Mucosa of stomach (tissue), 1 donor: ENCODE results near the gene OR51B6.

Experiments used
- H3K27me3 ChIP-seq: one replicate; pipeline ENCODE4 v1.7.0; 2013; ENCODE audit warnings: mild to moderate bottlenecking, low read length; ENCODE audit not compliant: control insufficient read depth, insufficient read depth
- H3K36me3 ChIP-seq: one replicate; pipeline ENCODE4 v1.7.0; 2013; ENCODE audit warnings: low read length; ENCODE audit not compliant: control insufficient read depth, insufficient read depth
- H3K4me1 ChIP-seq: one replicate; pipeline ENCODE4 v1.7.0; 2013; ENCODE audit warnings: mild to moderate bottlenecking, low read length; ENCODE audit not compliant: control insufficient read depth, insufficient read depth
- H3K4me3 ChIP-seq: one replicate; pipeline ENCODE4 v1.7.0; 2013; ENCODE audit warnings: low read length
- H3K9ac ChIP-seq: one replicate; pipeline ENCODE4 v1.7.0; 2013; ENCODE audit warnings: mild to moderate bottlenecking, low read length, moderate library complexity
- H3K9me3 ChIP-seq: one replicate; pipeline ENCODE4 v1.7.0; 2013; ENCODE audit warnings: mild to moderate bottlenecking, low read length, moderate library complexity; ENCODE audit not compliant: control insufficient read depth
- donor health status: Pancreatic carcinoma.

OR51B6 gene

DNA sequence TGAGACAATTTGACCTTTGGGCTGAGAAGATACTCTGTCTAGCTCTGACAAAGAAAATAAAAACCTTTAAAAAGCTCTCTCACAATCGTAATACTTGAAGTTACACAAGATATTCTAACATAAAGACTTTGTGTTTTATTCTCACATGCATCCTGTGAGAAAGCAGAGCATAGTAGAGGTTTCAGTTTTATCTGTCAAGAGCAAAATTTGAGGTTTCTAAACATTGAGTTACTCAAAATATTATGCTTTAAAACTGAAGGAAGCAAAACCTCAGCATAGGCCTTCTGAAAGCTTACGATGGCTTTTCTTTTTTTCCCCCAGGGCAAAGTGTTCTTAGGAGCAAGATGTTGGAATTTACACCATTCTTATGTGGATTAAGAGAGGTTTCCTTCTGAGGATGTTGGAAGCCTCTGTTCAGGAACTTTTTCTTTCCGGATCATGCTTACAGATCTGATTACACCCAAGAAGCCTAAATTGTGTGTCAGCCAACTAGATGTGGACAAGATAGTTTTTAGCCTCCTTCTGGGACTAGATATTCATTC is 17.3 kb downstream of the OR51B6 start:
- Histone ChIP-seq H3K36me3 (no peaks in the 10 kb centered on the region), H3K4me3 (no peak overlapping the region), H3K27me3 (no peaks in the 10 kb centered on the region), H3K9ac (no peak overlapping the region), H3K9me3 (no peaks in the 10 kb centered on the region), H3K4me1 (no peaks in the 10 kb centered on the region)

DNA sequence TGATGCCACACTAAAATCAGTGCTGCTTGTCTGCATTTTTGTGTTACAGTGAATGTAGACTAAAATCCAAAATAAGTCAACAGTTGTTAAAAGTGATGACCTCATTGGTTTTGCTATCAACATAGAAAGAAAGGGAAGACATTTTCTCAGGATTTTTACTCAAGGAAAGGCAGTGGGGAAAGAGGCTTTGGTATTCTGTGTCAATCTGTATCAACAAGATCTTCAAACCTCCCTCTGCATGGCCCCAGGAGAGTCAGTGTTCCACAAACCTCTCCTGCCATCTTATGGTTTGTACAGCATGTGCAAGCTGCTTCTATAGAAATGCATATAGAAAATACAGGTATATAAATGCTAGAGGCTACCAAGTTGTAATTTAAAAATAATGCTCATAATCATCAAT is 18.5 kb downstream of the OR51B6 start:
- H3K36me3 ChIP-seq, result no peaks in the 10 kb centered on the region
- H3K9ac ChIP-seq, result no peak overlapping the region
- H3K4me1 ChIP-seq, result no peaks in the 10 kb centered on the region
- no peaks in the 10 kb centered on the region for H3K27me3 ChIP-seq
- no peak overlapping the region for H3K4me3 ChIP-seq
- H3K9me3 ChIP-seq, result no peaks in the 10 kb centered on the region

- Histone ChIP-seq H3K36me3 (no peaks in the 10 kb centered on the region), H3K27me3 (no peaks in the 10 kb centered on the region), H3K9ac (no peak overlapping the region), H3K4me3 (no peak overlapping the region), H3K9me3 (no peaks in the 10 kb centered on the region), H3K4me1 (no peaks in the 10 kb centered on the region)
Observed at GRCh38 chr11:5380740-5381342, 29.5 kb downstream of the OR51B6 start.

- Histone ChIP-seq H3K9me3 (no peaks in the 10 kb centered on the region), H3K4me3 (no peak within 1 kb of the TSS), H3K27me3 (no peaks in the 10 kb centered on the region), H3K36me3 (no peaks in the 10 kb centered on the region), H3K9ac (no peak within 1 kb of the TSS), H3K4me1 (no peaks in the 10 kb centered on the region)
Observed at GRCh38 chr11:5383576-5383975, 32.3 kb downstream of the OR51B6 start, which contains the start of gene OR51M1. OR51M1 (plus strand) TSS chr11:5383812; CDS start chr11:5389399, 5,587 bp downstream.

DNA sequence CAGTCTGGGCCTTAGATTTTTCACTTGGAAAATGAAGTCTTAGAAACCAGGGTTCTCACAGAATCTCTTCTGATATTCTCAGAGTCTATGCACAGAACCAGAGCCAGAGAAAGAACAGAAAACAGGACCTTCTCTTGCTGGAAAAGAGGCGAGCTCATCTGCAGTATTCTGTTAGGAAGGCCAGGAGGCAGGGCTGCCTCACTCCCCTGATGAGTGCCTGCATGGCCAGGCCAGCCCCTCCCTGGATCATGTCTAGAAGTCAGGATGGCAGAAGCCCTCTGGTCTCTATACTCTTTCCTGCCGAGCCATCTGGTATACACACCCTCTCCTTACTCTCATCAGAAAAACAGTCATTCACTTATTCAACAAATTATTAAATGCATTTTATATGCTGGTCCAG is 33.0 kb downstream of the OR51B6 start:
- Histone ChIP-seq H3K4me1 (no peaks in the 10 kb centered on the region), H3K36me3 (no peaks in the 10 kb centered on the region), H3K9me3 (no peaks in the 10 kb centered on the region), H3K9ac (no peak overlapping the region), H3K27me3 (no peaks in the 10 kb centered on the region), H3K4me3 (no peak overlapping the region)

GRCh38 chr11:5390210-5390609 is 38.9 kb downstream of the OR51B6 start:
- Histone ChIP-seq H3K9me3 (no peaks in the 10 kb centered on the region), H3K27me3 (no peaks in the 10 kb centered on the region), H3K4me1 (no peaks in the 10 kb centered on the region), H3K9ac (no peak overlapping the region), H3K36me3 (no peaks in the 10 kb centered on the region), H3K4me3 (no peak overlapping the region)

GRCh38 chr11:5394091-5394490 is 42.8 kb downstream of the OR51B6 start:
- Histone ChIP-seq H3K4me3 (no peak overlapping the region), H3K9me3 (no peaks in the 10 kb centered on the region), H3K36me3 (no peaks in the 10 kb centered on the region), H3K9ac (no peak overlapping the region), H3K4me1 (no peaks in the 10 kb centered on the region), H3K27me3 (no peaks in the 10 kb centered on the region)

DNA sequence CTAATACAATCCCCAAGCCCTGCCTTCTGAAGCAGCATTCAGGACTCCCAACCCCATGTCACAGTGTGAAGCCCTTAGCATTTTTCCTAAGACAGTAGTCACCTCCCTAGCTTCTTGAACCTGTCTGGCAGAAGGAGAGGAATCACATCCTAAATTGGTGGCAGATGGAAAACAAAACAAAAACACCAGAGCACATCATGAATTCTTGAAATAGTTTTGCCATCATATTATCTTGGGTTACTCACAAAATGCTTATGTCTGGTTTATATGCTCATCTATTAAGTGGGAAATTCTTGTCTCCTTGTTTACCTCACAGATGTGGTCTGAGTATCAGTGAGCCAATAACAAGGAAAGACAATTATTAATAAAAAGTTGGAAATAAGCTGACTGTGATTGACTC is 47.6 kb downstream of the OR51B6 start:
- H3K9me3 ChIP-seq, result no peaks in the 10 kb centered on the region
- no peak overlapping the region for H3K9ac ChIP-seq
- H3K4me1 ChIP-seq, result no peaks in the 10 kb centered on the region
- H3K27me3 ChIP-seq, result no peaks in the 10 kb centered on the region
- no peak overlapping the region for H3K4me3 ChIP-seq
- H3K36me3 ChIP-seq, result no peaks in the 10 kb centered on the region
